ENCODE measurements around the gene TBRG4.

The TBRG4 gene

DNA sequence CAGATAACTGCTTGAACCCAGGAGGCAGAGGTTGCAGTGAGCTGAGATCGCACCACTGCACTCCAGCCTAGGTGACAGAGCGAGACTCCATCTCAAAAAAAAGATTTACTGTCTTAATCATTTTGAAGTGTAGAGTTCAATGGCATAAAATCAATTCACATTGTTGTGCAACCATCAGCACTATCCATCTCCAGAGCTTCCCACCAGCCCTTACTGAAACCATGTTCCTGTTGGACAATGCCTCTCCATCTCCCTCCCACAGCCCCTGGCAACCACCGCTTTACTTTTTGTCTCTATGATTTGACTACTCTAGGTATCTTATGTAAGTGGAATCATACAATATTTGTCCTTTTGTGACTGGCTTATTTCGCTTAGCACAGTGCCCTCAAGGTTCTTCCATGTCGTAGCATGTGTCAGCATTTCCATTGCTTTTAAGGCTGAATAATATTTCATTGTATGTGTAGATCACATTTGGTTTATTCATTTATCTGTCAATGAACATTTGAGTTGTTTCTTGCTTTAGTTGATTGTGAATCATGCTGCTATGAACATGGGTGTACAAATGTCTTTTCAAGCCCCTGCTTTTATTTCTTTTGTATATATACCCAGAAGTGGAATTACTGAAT lies 55.8 kb downstream of the TBRG4 start (continued):
- no peak for TF ChIP-seq ZNF513 (tag by site-specific recombination; IDR thresholded peaks at IDR 0.05)
- no peak for TF ChIP-seq GLI4 (tag by site-specific recombination; IDR thresholded peaks at IDR 0.05)
- TF ChIP-seq ZNF529 (tag by site-specific recombination; IDR thresholded peaks at IDR 0.05; ENCODE audit: insufficient replicate concordance) = no peak
- TF ChIP-seq, protein P1, sequence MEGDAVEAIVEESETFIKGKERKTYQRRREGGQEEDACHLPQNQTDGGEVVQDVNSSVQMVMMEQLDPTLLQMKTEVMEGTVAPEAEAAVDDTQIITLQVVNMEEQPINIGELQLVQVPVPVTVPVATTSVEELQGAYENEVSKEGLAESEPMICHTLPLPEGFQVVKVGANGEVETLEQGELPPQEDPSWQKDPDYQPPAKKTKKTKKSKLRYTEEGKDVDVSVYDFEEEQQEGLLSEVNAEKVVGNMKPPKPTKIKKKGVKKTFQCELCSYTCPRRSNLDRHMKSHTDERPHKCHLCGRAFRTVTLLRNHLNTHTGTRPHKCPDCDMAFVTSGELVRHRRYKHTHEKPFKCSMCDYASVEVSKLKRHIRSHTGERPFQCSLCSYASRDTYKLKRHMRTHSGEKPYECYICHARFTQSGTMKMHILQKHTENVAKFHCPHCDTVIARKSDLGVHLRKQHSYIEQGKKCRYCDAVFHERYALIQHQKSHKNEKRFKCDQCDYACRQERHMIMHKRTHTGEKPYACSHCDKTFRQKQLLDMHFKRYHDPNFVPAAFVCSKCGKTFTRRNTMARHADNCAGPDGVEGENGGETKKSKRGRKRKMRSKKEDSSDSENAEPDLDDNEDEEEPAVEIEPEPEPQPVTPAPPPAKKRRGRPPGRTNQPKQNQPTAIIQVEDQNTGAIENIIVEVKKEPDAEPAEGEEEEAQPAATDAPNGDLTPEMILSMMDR (tag by site-specific recombination; IDR thresholded peaks at IDR 0.05) = no peak
- no peak for TF ChIP-seq ZNF626 (tag by site-specific recombination; IDR thresholded peaks at IDR 0.05)

DNA sequence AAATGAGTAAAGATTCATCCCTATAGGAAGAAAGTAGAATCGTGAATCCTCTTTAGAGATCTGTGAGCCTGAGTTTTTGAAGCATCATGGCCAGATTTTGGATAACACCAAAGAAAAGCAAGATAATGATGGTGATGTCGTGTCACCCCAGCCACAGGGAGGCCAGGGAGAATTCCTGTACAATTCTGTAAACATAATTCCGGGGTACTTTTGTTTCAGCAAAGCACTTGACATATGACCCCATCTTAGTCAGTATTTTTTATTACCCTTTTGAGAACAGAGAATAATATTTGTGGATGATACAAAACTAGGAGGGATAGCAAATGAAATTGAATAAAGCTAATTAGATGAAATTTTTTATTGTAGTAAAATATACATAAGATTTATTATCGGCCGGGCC lies 56.5 kb downstream of the TBRG4 start:
- no peaks in the 10 kb centered on the region for H3K9me3 ChIP-seq (ENCODE audit: control insufficient read depth, insufficient read depth, low read depth, low read length)
- no peaks in the 10 kb centered on the region for H3K4me1 ChIP-seq (ENCODE audit: control insufficient read depth, insufficient read depth, low read length)
- POLR2A ChIA-PET = no interaction called here

GRCh38 chr7:45054442-45054841 lies 57.1 kb downstream of the TBRG4 start:
- Histone ChIP-seq H3K4me3 (ENCODE audit: low read depth, low read length) (no peak overlapping the region), H3K9me3 (ENCODE audit: control insufficient read depth, insufficient read depth, low read depth, low read length) (no peaks in the 10 kb centered on the region), H3K36me3 (ENCODE audit: control insufficient read depth in 2 of 2, insufficient read depth in 1 of 2, low read length in 2 of 2) (peaks cover 0 to 3% of the 10 kb centered on the region in 2 experiments; a peak in 1 of 3 replicates), H3K27ac (ENCODE audit: extremely low read depth, low read depth, low read length) (no peak overlapping the region), H3K4me1 (ENCODE audit: control insufficient read depth, insufficient read depth, low read length) (no peaks in the 10 kb centered on the region)
- no peak for TF ChIP-seq ZNF549 (tag by site-specific recombination; IDR thresholded peaks at IDR 0.05)
- no peak for TF ChIP-seq MYNN (tag by site-specific recombination; IDR thresholded peaks at IDR 0.05; ENCODE audit: borderline replicate concordance)
- no peak for TF ChIP-seq ZNF426 (tag by site-specific recombination; IDR thresholded peaks at IDR 0.05)
- TF ChIP-seq, protein P2, sequence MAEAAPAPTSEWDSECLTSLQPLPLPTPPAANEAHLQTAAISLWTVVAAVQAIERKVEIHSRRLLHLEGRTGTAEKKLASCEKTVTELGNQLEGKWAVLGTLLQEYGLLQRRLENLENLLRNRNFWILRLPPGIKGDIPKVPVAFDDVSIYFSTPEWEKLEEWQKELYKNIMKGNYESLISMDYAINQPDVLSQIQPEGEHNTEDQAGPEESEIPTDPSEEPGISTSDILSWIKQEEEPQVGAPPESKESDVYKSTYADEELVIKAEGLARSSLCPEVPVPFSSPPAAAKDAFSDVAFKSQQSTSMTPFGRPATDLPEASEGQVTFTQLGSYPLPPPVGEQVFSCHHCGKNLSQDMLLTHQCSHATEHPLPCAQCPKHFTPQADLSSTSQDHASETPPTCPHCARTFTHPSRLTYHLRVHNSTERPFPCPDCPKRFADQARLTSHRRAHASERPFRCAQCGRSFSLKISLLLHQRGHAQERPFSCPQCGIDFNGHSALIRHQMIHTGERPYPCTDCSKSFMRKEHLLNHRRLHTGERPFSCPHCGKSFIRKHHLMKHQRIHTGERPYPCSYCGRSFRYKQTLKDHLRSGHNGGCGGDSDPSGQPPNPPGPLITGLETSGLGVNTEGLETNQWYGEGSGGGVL (tag by site-specific recombination; IDR thresholded peaks at IDR 0.05) = no peak
- POLR2A ChIA-PET = no interaction called here
- CTCF ChIA-PET = interaction anchor here (0.6 to 1.6 kb wide), 2 partner anchors 15 to 108 kb away, joined by 3 read pairs; no protein-coding TSS in a partner anchor

More for the DNA sequence above, 56.5 kb downstream of the TBRG4 start:
- peaks cover 0 to 3% of the 10 kb centered on the region in 2 experiments; a peak in 1 of 3 replicates for H3K36me3 ChIP-seq (ENCODE audit: control insufficient read depth in 2 of 2, insufficient read depth in 1 of 2, low read length in 2 of 2)
- no peak overlapping the region for H3K27ac ChIP-seq (ENCODE audit: extremely low read depth, low read depth, low read length)
- no peak for TF ChIP-seq ZNF530 (tag by site-specific recombination; IDR thresholded peaks at IDR 0.05; ENCODE audit: low read depth)
- TF ChIP-seq ZNF23 (tag by site-specific recombination; IDR thresholded peaks at IDR 0.05; ENCODE audit: borderline replicate concordance) = no peak
- TF ChIP-seq ZNF248 (tag by site-specific recombination; IDR thresholded peaks at IDR 0.05) = no peak
- TF ChIP-seq, protein P3, sequence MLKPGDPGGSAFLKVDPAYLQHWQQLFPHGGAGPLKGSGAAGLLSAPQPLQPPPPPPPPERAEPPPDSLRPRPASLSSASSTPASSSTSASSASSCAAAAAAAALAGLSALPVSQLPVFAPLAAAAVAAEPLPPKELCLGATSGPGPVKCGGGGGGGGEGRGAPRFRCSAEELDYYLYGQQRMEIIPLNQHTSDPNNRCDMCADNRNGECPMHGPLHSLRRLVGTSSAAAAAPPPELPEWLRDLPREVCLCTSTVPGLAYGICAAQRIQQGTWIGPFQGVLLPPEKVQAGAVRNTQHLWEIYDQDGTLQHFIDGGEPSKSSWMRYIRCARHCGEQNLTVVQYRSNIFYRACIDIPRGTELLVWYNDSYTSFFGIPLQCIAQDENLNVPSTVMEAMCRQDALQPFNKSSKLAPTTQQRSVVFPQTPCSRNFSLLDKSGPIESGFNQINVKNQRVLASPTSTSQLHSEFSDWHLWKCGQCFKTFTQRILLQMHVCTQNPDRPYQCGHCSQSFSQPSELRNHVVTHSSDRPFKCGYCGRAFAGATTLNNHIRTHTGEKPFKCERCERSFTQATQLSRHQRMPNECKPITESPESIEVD (tag by site-specific recombination; IDR thresholded peaks at IDR 0.05) = peak; percentile 38; the same call in 1 of the 2 replicates
- no peak for TF ChIP-seq ZNF302 (tag by site-specific recombination; IDR thresholded peaks at IDR 0.05; ENCODE audit: low read depth)
- CTCF ChIA-PET = interaction anchor here (0.7 kb wide), 1 partner anchor 485 kb away, joined by 3 read pairs; no protein-coding TSS in a partner anchor
- no peak overlapping the region for H3K4me3 ChIP-seq (ENCODE audit: low read depth, low read length)

All from HEK293 (cell line).